ENCODE measurements around the gene GTPBP3.
"Not testable (repeated sequence)": the region's sequence is repeated elsewhere in the genome, so short reads cannot be mapped to it uniquely, and the experiment has no call there.

The GTPBP3 gene

DNA sequence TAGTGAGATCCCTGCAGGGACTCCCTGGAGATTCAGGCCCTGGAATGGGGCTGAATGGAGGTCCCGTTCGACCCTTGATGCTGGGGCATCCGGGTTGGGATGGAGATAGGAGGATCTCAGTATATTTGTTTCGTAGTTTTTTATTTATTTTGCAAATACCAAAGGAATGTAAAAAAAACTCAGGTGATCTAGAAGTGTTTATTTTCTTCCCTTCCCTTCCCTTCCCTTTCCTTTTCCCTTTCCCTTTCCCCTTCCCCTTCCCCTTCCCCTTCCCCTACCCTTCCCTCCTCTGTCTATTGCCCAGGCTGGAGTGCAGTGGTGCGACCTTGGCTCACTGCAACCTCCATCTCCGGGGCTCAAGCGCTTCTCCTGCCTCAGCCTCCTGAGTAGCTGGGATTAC is 4.5 kb downstream of the GTPBP3 start:
- no peak for DNase-seq (ENCODE audit: low spot score)

DNA sequence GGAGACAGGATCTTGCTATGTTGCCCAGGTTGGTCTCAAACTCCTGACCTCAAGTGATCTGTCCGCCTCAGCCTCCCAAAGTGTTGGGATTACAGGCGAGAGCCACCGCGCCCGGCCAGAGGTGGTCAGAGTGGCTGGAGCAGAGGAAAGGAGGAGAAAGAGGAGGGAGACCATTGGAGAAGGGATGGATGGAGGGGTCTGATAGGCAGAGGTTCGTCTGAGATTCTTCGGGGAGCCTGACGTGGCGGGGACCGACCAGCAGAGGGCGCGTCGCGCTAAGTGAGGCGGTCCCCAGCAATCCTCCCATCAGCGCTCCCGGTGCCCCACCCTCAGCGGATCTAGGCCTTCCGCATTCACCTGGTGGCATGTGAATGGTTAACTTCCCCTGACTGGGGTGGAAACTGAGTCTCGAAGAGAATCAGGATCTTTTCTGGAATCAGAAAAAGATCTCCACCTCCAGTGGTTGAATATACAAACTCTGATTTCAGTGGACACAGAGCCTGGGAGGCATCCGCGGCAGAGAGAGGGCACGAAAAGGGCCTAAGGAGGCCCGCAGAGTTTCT is 8.8 kb downstream of the GTPBP3 start:
- DNase-seq (ENCODE audit: low spot score) = peak; percentile 87

DNA sequence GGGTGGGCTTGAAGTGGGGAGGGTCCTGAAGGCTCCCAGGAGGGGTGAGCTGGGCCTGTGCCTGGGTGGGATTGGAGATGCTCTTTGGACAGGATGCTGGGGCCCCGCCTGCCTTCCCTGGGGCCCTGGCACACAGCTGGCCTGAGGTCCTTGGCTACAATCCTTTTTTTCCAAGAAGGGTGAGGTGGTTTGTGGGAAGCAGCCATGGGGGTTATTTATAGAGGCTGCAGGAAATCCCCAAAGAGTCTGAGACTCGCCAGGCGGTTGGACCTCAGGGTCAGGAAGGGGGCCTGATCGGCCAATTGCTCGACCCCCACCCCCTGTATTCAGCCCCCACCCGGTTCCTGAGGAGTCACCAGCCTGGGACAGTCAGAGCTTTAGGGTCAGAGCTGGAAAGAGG is 10.0 kb downstream of the GTPBP3 start:
- DNase-seq (ENCODE audit: low spot score) = no peak

DNA sequence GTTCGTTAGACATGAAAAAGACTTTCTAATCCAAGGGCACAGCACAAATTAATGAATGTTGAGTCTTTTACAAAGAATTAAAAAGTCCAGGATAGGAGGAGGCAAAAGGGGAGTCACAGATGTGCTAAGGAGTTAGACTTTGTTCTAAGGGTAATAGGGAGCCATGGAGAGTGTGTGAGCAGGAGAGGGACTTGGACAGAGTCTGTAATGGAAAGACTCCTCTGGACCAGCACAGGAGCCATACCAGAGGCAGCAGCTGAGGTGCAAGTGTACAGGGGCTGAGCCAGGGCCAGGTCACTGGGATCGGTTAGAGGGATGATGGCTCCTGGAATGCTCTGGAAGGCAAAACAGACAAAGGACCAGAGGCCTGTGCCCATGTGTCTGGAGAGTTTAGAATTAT is 10.5 kb downstream of the GTPBP3 start:
- DNase-seq (ENCODE audit: low spot score) = no peak

DNA sequence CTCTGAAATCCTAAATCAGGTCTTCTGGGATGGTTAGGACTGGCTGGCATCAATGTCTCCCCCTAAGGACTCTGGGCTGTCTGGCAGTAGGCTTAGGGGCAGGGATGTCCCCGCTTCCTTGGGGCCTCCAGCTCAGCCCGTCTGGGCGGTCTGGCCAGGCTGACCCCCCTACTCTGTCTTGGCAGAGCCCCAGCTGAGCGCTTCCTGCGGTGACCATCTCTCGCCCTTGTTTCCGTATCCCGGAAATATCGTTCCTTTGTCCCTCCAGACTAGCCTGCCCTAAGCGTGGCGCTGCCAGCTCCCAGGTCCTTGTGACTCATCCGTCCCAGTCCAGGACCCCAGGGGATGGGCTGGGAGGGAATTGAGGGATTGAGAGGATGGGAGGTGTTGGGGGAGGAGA is 11.3 kb downstream of the GTPBP3 start:
- peak; percentile 72 for DNase-seq (ENCODE audit: low spot score)

DNA sequence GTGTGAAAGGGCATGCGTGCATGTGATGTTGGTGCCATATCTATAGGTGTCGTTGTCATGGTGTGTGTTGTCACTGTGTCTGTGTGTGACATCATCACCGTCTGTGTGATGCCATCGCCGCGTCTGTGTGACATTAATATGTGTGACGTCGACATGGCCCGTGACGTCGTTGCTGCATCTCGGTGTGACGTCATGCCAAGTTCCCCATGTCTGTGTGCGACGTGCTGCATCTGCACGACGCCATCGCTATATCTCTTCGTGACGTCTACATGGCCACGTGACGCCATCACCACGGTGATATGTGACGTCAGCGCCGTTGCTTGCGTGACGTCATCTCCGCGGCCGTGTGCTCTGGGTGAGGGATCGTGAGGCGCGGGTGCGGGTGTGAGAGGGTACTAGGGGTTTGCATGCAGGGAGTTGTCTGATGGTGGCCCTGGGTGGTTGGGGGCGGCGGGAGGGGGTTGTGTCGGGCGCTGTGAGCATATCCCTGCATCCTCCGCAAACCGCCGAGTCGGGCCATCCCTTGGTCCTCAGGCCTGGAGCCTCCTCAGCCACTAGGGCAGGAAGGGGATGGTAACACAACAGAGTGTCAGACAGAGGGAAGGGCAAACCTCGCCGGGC is 14.6 kb downstream of the GTPBP3 start:
- DNase-seq (ENCODE audit: low spot score) = no peak

DNA sequence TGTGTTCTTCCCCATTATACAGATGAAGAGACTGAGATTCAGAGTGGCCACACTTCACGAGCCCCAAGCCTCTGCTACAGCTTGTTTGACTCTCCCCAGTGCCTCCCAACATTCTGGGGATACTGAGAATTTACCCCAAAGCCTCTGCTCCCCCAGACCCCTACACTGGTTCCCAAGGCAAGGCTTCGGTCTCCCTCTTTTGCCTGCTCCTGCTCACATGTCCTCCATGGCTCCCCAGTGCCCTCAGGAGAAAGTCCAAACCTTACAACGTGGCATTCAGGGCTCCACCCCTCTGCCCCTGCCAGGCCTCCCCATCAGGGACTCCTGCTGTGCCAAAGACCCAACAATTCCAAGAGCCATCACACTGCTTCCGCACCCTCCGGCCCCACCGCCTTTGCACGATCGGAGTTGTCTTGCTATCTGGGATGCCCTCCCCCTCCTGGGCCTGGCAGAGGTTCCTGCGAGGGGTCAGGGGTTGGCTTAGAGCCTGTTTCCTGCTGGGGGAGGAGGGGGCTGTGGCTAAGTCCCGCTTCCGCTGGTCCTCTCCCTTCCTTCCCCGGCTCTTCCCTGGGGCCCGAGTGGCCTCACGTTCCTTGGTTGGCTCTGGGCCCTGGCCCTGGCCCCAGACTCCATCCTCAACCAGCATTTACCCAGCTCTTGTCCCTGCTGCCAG is 15.4 kb downstream of the GTPBP3 start:
- DNase-seq (ENCODE audit: low spot score) = no peak

DNA sequence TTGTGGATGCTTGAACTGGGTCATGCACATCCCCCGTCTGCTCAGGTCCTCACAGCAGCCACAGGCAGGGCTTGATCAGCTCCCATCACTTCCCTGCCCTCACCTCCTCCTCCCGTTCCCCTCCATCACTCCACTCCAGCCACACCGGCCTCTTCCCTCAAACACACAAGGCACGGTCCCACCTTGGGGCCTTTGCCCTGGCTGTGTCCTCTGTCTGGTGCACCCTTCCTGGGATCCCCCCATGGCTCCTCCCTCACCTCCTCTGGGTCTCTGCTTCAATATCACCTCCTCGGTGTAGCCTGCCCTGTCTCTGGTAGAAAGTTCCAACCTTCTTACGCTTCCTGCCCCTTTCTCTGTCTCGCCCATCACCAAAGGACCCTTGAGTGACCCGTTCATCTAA is 16.0 kb downstream of the GTPBP3 start:
- no peak for DNase-seq (ENCODE audit: low spot score)

DNA sequence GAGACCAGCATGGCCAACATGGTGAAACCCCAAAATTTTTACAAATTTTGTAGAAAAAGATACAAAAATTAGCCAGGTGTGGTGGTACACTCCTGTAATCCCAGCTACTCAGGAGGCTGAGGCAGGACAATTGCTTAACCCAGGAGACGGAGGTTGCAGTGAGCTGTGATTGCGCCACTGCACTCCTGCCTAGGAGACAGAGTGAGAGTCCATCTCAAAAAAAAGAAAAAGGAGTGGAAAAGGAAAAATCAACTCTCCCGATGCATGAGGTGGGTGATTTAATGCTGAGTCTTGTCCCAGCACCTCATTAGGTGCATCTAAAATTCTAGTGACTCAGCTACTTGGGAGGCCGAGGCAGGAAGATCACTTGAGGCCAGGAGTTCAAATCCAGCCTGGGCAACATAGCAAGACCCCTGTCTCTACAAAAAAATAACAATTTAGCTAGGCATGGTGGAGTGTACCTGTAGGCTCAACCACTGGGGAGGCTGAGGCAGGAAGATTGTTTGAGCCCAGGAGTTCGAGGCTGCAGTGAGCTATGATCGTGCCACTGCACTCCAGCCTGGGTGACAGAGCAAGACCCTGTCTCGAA is 19.8 kb downstream of the GTPBP3 start:
- no peak for DNase-seq (ENCODE audit: low spot score)

DNA sequence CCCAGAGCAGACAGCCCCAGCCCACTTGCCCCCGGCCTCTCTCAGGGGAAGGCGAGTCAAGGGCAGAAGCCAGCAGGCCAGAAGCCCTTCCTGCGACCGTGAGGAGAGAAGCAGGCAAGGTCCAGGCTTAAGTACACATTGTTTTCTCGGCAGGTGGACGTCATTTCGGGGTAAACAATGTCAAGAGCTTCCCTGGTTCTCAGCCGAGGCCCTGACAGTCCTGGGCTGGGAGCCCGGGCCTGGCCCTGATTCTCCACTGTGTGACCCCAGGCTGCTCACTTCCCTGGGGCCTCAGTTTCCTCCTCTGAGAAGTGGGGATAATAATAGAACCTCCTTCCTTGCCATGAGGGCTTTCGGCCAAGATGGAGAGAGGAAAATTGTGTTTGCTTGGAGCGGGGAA is 20.4 kb downstream of the GTPBP3 start:
- no peak for DNase-seq (ENCODE audit: low spot score)

DNA sequence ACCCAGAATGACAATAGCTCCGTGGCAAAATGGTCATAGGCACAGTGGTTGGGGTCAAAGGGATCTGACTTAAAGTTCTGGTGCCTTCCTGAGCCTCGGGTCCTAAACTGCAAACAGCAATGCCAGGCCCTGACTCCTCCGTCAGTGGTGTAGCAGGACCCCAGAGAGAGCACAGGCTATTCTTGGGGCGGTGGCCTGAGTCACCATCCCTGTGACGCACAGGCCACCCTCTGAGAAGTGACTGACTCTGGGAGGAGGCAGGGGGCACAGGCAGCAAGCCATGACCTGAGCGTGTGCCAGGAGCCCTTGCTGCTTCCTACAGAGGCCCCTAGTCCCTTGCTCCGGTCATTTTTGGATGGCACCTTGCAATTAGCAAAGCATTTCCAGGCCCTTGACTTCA is 21.0 kb downstream of the GTPBP3 start:
- no peak for DNase-seq (ENCODE audit: low spot score)

DNA sequence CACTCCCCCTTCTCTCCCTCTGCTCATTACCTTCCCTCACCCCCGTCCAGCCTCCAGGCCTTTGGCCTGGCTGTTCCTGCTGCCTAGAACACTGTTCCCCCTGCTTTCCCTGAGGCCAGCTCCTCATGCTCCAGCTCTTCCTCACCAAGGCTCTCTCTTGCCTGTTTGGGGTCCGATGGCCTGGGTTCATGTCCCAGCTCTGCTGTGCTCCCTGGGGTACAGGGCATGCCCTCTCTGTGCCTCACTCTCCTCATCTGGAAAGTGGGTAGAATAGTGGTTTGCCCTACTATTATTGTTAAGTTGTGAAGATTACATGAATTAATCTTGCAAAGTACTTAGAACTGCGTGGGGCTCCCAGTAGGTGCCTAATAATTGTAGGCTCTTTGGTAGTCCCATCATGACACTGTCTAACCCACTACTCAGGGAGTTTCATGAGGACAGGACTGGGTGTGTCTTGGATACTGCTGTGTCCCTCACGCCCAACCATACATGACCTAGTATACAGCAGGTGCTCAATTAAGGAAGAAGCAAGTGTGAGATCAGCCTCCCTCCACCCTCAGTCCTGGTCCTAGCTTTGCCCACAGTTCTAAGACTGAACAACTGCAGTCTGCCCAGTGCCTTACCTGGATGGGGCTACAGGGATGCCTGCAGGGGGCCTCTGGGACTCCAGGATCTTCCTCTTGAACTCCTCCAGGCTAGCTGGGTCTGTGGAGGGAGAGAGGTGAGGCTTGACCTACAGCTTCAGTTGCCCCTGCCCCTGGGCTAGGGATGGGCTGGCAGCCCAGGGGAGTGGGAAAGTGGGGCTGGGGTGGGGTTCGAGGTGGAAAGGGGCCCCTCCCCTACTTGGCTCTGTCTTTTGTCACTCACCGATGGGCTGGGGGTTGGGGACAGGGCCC is 22.8 kb downstream of the GTPBP3 start:
- DNase-seq (ENCODE audit: low spot score) = no peak

DNA sequence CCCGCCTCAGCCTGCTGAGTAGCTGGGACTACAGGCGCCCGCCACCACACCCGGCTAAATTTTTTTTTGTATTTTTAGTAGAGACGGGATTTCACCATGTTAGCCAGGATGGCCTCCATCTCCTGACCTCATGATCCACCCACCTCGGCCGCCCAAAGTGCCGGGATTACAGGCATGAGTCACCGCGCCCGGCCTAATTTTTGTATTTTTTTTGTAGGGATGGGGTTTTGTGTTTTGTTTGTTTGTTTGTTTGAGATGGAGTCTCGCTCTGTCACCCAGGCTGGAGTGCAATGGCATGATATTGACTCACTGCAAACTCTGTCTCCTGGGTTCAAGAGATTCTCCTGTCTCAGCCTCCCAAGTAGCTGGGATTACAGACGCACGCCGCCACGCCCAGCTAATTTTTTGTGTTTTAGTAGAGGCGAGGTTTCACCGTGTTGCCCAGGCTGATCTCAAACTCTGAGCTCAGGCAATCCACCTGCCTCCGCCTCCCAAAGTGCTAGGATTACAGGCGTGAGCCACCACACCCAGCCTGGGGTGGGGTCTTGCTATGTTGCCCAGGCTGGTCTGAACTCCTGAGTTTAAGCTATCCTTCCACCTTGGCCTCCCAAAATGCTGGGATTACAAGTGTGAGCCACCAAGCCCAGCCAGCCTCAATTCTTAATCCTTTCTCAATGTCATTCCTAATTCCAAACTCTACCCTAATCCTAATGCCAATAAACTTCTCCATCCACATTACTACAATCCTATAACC is 26.7 kb downstream of the GTPBP3 start:
- DNase-seq (ENCODE audit: low spot score) = not testable (repeated sequence)

DNA sequence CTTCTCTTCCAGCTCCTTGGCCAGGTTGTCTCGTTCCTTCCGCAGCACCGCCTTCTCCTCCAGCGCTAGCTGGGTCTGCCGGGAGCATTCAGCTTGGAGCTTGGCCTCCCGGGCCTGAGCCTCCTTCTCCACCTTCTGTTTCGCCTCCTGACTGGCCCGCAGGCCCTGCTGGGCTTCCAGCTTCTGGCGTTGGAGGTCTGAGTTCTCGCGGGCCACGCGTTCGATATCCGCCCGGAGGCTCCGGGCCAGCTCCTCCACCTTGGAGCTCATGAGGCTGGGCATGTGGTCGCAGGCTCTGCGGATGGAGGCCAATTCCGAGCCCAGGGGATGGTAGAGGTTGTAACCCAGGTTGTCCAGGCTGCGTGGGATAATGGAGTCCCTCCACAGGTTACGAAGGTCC is 28.0 kb downstream of the GTPBP3 start:
- no peak for DNase-seq (ENCODE audit: low spot score)

DNA sequence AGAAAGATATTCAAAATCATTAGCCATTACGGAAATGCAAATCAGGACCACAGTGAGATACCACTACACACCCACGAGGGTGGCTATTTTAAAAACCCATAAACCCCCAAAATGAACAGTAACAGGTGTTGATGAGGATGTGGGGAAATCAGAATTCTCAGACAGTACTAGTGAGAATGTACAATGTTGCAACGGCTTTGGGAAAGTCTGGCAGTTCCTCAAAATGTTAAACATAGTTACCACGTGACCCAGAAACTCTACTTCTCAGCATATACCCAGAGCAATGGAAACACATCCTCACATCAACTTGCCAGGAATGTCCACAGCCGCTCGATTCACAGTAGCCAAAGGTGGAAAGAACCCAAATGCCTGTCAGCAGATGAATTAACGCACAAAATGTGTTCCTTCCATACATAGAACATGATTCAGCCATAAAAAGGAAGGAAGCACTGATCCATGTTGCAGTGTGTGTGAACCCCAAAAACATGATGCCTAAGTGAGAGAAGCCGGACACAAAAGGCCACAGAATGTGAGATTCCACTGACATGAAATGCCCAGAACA is 32.8 kb downstream of the GTPBP3 start:
- no peak for DNase-seq (ENCODE audit: low spot score)

DNA sequence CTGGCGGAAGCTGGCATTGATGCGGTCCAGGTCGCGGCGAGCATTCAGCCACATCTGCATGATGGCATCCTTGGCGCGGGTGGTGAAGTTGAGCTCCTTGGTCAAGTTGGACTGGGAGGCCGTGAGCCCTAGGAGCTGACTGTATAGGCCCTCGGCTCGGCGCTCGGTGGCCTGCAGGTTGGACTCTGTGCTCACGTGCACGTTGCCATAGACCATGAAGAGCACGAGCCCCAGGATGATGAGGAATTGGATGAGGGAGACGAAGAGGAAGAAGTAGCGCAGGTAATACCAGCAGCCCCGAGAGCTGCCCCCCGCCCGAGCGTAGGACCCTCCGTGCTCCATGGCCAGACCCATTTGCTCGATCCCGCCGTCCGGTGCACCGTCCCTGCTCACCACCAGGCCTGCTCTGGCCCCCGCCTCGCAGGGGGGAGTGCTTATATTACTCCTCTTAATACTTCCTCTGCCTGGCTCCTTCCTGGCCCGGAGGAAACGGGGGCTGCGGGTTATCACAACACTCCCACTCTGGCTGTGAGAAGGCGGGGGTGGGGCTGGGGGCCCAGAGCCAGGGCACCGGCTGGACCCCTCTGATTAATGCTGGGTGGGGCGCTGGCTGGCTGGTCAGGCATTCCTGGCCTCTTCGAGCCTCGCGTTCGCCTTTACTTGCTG is 39.7 kb downstream of the GTPBP3 start, which contains the start of gene PLVAP:
PLVAP (minus strand) TSS at position 408 of the 666 bp plus-strand sequence; CDS start at position 354, 54 bp downstream.
- no peak for DNase-seq (ENCODE audit: low spot score)

DNA sequence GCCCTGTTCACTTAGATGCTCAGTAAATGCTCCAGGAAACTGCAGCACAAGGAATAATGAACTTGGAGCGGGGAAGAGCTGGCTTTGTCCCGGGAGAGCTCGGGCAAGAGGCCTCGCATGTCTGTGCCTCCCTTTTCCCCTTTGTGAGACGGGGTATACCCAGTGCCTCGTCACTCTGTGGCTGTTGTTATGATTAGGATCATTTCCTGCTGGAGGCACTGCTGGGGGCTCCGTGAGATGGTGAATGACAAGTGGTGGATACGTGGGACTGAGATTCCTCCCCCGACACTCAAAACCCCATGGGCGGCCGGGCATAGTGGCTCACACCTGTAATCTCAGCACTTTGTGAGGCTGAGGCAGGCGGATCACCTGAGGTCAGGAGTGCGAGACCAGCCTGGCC is 40.9 kb downstream of the GTPBP3 start:
- no peak for DNase-seq (ENCODE audit: low spot score)

DNA sequence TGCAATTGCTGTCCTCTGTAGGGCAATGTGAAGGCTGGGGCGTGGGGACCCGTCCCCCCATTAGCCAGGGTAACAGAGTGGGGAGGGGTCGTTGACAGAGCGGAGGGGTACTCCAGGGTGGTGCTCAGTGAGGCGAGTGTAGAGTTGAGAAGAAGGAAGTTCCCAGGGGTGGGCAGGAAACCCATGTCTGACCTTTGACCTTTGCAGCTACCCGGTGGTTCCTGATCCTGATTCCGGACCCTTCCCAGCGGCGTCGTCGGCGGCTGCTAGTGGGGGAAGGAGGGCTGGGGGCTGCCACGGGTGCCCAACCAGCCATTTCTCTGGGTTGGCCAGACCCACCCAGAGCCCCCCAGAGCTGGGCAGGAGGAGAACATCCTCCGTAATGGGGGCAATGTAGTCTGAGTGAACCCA is 41.9 kb downstream of the GTPBP3 start:
- peak; percentile 76 for DNase-seq (ENCODE audit: low spot score)

DNA sequence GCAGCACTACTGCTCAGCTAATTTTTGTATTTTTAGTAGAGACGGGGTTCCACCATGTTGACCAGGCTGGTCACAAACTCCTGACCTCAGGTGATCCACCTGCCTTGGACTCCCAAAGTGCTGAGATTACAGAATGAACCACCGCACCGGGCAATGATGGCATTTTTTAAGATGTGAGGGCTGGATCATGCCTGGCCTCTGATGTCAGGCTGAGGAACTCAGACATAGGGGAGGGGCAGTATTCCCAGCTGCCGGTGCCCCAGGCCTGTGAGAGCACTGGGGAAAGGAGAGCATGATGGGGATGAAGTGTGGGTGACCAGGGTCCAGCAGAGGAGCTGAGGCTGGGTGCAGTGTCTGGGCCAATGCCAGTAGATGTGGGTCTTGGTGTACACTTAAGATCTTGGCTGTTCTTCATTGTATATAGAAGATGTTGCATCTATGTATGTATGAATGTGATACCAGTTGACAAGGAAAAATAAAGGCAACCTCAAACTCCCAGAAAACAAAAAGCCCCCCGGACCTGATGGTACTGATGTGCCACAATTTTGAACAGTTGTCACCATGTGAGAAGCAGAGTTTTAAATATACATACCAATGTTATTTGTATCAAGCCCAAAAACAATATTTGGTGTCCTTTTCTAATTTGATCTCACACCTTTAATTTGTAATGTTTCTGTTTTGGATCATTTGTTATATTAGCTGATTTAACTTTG is 43.2 kb downstream of the GTPBP3 start:
- DNase-seq (ENCODE audit: low spot score) = no peak

Data from iPS-NIHi11 (cell line).